C4-2B (cell line): Measurements from ENCODE around the gene ELOVL6.

ENCODE experiments used
- ZFX ChIP-seq: fragments of 450-650 bp; IDR thresholded peaks from 2 replicates; pipeline ENCODE4 v1.6.1; 2017
- TF ChIP-seq, protein P1 (sequence below): fragments of 450-650 bp; conservative IDR thresholded peaks from 2 replicates; pipeline ENCODE4 v1.5.1; 2017; ENCODE audit warnings: mild to moderate bottlenecking

DNA sequence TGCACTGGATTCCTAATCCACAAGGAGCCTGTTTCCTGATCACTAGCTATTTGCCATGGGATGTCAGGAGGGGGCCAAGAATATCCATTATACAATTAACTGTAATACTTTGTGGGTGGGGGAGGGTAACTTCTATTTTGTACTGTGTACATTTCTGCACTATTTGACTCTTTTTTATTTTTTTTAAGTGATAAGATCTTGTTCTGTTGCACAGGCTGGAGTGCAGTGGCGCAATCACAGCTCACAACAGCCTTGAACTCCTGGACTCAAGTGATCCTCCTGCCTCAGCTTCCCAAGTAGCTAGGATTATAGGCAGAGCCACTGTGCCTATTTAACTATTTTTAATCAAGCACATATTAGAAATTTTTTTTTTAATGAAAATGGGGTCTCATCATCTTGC is 134.1 kb downstream of the ELOVL6 start:
- TF ChIP-seq, protein P1, sequence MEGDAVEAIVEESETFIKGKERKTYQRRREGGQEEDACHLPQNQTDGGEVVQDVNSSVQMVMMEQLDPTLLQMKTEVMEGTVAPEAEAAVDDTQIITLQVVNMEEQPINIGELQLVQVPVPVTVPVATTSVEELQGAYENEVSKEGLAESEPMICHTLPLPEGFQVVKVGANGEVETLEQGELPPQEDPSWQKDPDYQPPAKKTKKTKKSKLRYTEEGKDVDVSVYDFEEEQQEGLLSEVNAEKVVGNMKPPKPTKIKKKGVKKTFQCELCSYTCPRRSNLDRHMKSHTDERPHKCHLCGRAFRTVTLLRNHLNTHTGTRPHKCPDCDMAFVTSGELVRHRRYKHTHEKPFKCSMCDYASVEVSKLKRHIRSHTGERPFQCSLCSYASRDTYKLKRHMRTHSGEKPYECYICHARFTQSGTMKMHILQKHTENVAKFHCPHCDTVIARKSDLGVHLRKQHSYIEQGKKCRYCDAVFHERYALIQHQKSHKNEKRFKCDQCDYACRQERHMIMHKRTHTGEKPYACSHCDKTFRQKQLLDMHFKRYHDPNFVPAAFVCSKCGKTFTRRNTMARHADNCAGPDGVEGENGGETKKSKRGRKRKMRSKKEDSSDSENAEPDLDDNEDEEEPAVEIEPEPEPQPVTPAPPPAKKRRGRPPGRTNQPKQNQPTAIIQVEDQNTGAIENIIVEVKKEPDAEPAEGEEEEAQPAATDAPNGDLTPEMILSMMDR, result no peak
- no peak for TF ChIP-seq ZFX
